Measurements from ENCODE around the gene PBOV1. TPM values are rescaled to one million over a fixed set of nuclear protein-coding genes. Genes with fewer than 3 reads are reported as not detected.

The PBOV1 gene
- total and polyA plus RNA-seq, 2 experiments from 2014 or later = not detected

GRCh38 chr6:138245751-138246150 lies 27.5 kb upstream of the PBOV1 start:
- TF ChIP-seq CTCF (IDR thresholded peaks at IDR 0.05; ENCODE audit: low read depth, low read length) = no peak
- Histone ChIP-seq H3K4me1 (ENCODE audit: low read depth) (no peaks in the 10 kb centered on the region), H3K36me3 (no peaks in the 10 kb centered on the region), H3K4me3 (no peak overlapping the region), H3K27ac (no peak overlapping the region), H3K27me3 (peaks cover 2% of the 10 kb centered on the region), H3K9me3 (ENCODE audit: low read depth) (no peaks in the 10 kb centered on the region)
- no peak for DNase-seq (ENCODE audit: low read depth in 1 of 2, low spot score in 1 of 2)

GRCh38 chr6:138242987-138243592 lies 24.8 kb upstream of the PBOV1 start:
- H3K9me3 ChIP-seq (ENCODE audit: low read depth) = no peaks in the 10 kb centered on the region
- H3K4me3 ChIP-seq = no peak overlapping the region
- no peaks in the 10 kb centered on the region for H3K36me3 ChIP-seq
- H3K4me1 ChIP-seq (ENCODE audit: low read depth) = no peaks in the 10 kb centered on the region
- no peak for DNase-seq (ENCODE audit: low read depth in 1 of 2, low spot score in 1 of 2)
- peaks cover 2% of the 10 kb centered on the region for H3K27me3 ChIP-seq
- H3K27ac ChIP-seq = no peak overlapping the region
- TF ChIP-seq CTCF (IDR thresholded peaks at IDR 0.05; ENCODE audit: low read depth, low read length) = no peak

GRCh38 chr6:138241934-138242333 lies 23.6 kb upstream of the PBOV1 start:
- no peak for TF ChIP-seq CTCF (IDR thresholded peaks at IDR 0.05; ENCODE audit: low read depth, low read length)
- H3K27me3 ChIP-seq = peaks cover 2% of the 10 kb centered on the region
- H3K9me3 ChIP-seq (ENCODE audit: low read depth) = no peaks in the 10 kb centered on the region
- H3K4me1 ChIP-seq (ENCODE audit: low read depth) = no peaks in the 10 kb centered on the region
- H3K27ac ChIP-seq = no peak overlapping the region
- no peak overlapping the region for H3K4me3 ChIP-seq
- DNase-seq (ENCODE audit: low read depth in 1 of 2, low spot score in 1 of 2) = no peak
- H3K36me3 ChIP-seq = no peaks in the 10 kb centered on the region

GRCh38 chr6:138241381-138241780 lies 23.1 kb upstream of the PBOV1 start:
- no peaks in the 10 kb centered on the region for H3K9me3 ChIP-seq (ENCODE audit: low read depth)
- no peak overlapping the region for H3K4me3 ChIP-seq
- no peaks in the 10 kb centered on the region for H3K4me1 ChIP-seq (ENCODE audit: low read depth)
- TF ChIP-seq CTCF (IDR thresholded peaks at IDR 0.05; ENCODE audit: low read depth, low read length) = no peak
- no peaks in the 10 kb centered on the region for H3K36me3 ChIP-seq
- peaks cover 2% of the 10 kb centered on the region for H3K27me3 ChIP-seq
- DNase-seq (ENCODE audit: low read depth in 1 of 2, low spot score in 1 of 2) = no peak
- no peak overlapping the region for H3K27ac ChIP-seq

- Histone ChIP-seq H3K27me3 (no peaks in the 10 kb centered on the region), H3K4me1 (ENCODE audit: low read depth) (no peaks in the 10 kb centered on the region), H3K27ac (no peak overlapping the region), H3K4me3 (no peak overlapping the region), H3K36me3 (no peaks in the 10 kb centered on the region), H3K9me3 (ENCODE audit: low read depth) (no peaks in the 10 kb centered on the region)
- no peak for TF ChIP-seq CTCF (IDR thresholded peaks at IDR 0.05; ENCODE audit: low read depth, low read length)
- no peak for DNase-seq (ENCODE audit: low read depth in 1 of 2, low spot score in 1 of 2)
These were observed 22.4 kb upstream of the PBOV1 start for GRCh38 chr6:138240476-138241245.

Measured in cardiac muscle cell (in vitro differentiated cells and primary cell).